GM12875 (cell line): Measurements from ENCODE around the gene KLHL22.

Experiments
- H3K4me3 ChIP-seq: one replicate; pipeline ENCODE4 v1.5.1; 2011; ENCODE audit warnings: low read depth, low read length, control low read depth
- CTCF ChIP-seq: IDR thresholded peaks from 2 replicates; pipeline ENCODE4 v1.5.1; 2011; ENCODE audit warnings: low read depth, mild to moderate bottlenecking, control low read depth, inconsistent platforms, low read length, moderate library complexity, borderline replicate concordance; ENCODE audit not compliant: insufficient read depth

The KLHL22 gene

DNA sequence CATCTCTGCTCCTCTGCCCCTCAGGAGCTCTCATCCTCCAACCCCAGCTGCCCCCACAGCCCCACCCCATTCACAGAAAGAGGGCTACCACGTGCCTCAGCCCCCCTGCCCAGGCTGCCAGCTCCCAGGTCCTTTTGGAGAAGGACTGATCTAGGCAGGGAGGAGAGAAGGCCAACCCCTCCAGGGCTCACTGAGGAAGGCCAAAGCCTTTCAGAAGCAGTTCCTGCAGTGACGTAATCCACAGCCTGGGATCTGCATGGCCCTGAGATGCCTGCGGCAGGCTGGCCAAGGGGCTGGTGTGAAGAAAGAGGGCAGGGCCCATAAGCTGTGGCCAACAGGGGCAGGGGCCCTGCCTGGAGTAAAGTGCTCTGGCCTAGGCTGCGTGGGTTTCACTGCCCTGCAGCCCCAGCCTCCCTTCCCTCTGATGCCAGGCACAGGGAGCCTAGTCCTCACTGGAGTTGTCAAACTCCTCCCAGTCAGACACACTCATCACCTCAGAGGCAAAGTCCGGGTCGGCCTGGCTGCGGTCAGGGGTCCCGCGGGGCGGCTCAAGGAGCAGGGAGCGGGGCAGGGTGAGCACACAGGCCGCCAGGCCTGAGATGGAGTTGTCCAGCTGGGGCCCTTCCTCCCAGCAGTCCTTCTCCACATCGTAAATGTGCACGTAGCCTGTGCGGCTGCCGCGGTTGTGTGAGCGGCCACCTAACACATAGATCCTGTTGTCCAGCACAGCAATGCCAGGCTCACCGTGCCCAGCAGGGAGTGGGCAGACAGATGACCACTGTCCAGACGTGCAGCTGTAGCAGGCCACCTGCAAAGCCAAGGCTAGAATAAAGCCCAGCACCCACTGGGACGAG lies 53.7 kb downstream of the KLHL22 start:
- no peak for TF ChIP-seq CTCF
- no peak overlapping the region for H3K4me3 ChIP-seq

DNA sequence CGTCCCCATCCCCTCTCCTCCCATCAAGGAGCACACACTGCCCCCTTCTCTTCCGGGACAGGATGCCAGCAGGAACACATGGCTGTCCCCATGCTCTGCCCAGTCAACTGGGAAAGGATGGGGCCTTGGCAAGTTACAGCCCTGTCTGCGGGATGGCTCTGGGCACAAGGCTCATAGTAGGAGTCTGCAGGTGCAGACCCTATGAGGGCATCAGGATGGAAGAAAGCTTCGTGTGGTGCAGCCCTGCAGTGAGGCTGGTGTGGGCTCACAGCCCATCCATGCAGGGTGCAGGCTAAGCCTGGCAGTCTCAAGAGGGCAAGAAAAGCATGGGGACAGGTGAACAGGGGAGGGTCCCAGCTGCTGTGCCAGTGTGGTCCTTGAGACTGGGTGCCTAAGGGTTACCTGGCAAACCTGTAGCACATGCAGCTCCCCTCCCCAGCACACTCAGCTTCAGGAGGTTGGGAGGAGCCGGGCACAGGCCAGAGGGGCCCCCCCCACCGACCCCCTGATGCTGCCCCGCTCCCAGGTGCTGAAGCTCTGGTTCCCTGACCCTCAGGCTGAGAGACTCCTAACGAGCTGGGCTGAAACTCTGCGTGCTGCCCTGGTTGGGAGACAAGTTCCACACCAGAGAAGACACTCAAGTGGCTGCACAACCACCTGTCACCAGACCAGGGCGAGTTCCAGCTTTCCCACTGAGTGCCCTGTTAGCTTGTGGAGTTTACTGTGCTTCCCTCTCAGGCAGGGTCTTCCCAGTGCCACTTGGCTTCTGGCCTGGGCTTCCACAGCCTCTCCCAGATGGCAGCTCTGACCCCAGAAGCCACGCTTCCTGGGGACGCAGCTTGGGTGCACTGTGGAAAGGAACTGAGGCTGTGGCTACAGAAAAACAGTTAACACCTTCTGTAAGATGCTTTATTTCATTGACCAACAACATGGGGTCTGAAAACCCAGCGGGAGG lies 54.7 kb downstream of the KLHL22 start:
- no peak overlapping the region for H3K4me3 ChIP-seq
- TF ChIP-seq CTCF, result no peak

DNA sequence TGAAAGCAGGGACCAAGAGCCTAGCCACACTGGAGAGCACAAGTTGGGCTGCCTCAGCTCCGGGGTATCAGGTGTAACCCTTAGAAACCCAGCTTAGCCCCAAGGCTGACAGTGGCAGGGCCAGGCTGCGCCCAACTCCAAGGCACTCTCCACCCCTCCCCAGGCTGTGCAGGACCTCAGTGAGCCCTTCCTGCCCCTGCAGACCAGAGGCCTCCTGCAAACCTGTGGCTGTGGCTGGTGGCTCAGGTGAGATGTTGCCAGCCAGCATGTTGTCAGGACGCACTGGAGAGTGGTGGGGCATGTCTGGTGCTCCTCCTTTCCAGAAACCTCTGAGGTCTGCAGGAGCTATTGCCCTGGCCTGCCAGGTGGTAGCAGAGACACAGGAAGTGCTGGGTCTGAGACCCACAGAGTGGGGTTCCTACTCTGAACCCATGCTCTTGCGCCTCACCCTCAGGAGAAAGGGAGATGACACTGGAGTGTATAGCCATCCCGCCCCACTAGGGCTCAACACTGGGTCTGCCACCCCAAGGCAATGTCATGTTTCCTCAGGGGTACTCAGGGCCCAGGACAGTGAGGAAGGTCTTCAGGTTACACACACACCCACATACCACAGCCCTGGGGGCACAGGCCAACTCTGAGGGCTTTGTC lies 55.5 kb downstream of the KLHL22 start:
- no peak for TF ChIP-seq CTCF

GRCh38 chr22:20439556-20439927 lies 56.1 kb downstream of the KLHL22 start:
- H3K4me3 ChIP-seq, result no peak overlapping the region
- TF ChIP-seq CTCF, result no peak

More for the DNA sequence above, 55.5 kb downstream of the KLHL22 start:
- H3K4me3 ChIP-seq, result no peak overlapping the region

GRCh38 chr22:20438678-20439492 lies 56.7 kb downstream of the KLHL22 start:
- H3K4me3 ChIP-seq, result no peak overlapping the region
- TF ChIP-seq CTCF, result no peak

DNA sequence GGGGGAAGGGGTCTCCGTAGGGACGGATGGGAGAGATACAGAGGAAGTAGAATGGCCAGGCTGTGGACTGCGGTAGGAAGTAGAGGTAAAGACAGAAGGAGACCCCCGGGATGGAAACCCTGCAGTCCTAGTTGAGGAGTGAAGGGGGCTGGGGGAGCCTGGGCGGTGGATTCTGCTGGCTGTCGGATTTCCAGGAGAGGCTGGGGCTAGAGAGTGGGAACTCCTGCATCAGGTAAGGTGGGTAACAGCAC lies 57.2 kb downstream of the KLHL22 start:
- H3K4me3 ChIP-seq, result no peak overlapping the region
- no peak for TF ChIP-seq CTCF
